ENCODE measurements around the gene ARRB1.
"Not testable (repeated sequence)": the region's sequence is repeated elsewhere in the genome, so short reads cannot be mapped to it uniquely, and the experiment has no call there.

ARRB1 gene

DNA sequence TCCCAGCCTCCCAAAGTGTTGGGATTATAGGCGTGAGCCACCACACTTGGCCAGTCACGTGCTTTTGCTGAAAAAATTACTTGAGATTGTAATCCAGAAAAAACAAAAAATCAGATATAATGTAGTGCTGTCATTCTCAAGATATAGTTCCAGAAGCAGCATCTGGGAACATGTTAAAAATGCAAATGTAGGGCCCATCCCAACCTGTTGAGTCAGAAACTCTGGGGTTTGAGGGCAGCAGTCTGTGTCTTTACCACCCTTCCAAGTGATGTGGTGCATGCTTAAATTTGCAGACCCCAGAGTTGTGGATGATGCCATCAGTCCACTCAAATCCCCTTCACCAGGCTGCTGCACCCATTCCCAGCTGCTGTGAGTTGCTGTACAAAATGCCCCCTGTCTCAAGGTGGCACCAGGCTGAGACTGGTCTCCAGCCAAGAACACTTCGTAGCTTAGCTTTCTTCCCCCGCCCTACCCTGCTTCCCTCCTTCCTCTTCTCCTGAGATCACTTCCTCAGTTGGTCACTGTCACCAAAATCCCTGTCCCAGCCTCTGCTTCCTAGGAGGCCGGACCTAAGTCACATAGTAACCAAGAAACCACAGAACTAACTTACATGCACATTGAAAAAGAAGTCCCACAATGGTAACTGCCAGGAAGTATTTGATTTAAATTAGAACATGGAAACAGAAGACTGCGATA lies 18.2 kb upstream of the ARRB1 start:
- DNase-seq, result no peak

DNA sequence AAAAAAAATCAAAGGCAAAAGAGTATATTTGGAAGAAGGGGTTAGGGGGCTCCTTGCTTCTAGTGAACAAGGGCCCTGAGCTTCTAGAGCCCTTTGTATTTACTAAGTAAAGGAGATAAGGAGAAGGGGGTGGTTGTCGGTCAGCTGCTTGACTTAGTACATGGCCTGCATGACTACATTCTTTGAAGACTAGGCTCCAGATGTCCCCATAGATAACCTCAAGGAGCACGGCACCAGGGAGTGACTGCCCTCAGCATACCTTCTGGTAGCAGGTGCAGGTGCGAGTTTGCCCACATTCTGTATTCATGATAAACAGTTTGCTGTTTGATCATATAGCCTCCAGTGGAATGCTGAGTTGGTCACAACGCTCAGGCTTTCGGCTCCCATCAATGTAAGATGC lies 15.4 kb upstream of the ARRB1 start:
- DNase-seq, result not testable (repeated sequence)

DNA sequence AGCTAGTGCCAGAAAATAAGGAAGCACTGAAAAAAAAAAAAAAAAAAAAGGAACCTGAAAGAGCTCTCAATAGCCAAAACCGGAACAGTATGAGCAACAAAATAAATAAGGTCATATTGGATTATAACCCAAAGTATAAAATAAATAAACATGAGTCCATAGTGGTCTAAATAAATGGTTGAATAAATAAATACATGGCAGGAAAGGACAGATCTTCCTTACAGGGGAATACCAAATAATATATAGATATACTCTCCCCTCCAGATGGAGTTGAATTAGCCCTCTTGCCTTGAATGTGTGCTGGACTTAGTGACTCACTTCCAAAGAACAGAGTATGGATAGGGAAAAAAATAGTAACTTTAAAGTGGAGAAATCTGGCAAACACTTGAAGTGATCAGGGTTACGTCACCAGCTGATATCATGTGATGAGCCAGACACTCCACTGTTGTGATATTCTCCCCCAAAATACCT lies 14.3 kb upstream of the ARRB1 start:
- no peak for DNase-seq

DNA sequence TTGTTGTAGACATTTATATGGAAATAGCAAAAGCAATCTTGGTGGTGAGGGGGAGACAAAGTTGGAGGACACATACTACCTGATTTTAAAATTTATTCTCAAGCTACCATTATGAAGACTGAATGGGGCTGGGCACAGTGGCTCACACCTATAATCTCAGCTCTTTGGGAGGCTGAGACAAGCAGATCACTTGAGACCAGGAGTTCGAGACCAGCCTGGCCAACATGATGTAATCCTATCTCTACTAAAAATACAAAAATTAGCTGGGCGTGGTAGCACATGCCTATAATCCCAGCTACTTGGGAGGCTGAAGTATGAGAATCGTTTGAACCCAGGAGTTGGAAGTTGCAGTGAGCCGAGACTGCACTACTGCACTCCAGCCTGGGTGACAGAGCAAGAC lies 10.8 kb upstream of the ARRB1 start:
- DNase-seq, result not testable (repeated sequence)

DNA sequence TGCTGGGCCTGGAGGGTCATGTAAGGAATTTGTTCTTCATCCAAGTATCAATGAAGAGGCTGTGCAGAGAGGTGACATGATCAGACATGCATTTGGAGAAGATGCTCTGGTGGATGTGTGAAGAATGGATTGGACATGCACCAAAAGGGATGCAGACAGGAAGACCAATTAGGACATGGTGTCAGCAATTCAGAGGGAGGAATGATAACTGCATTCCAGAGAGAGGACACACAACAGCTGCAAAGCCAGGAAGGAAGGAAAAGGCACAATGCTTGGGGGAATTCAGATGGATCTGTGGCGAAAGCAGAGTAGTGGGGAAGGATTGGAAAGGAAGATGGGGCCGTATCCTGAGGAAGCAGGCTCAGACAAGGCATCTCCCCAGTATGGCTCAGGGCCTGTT lies 5.2 kb upstream of the ARRB1 start:
- DNase-seq, result no peak

DNA sequence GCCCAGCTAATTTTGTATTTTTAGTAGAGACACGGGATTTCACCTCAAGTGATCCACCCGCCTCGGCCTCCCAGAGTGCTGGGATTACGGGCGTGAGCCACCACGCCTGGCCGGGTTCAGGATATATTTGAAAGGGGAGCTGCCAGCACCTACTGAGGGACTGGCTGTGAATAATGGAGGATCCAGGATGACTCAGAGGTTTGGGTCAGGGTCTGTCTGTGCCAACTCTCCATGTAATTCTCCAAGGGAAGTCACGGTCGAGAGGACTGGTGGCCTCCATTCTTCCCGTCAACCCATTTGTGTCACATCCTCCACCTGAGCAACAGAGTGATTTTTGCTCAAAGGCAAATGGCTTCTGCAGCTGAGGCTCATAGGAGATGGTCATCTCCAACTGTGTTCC lies 3.6 kb upstream of the ARRB1 start:
- DNase-seq, result no peak

DNA sequence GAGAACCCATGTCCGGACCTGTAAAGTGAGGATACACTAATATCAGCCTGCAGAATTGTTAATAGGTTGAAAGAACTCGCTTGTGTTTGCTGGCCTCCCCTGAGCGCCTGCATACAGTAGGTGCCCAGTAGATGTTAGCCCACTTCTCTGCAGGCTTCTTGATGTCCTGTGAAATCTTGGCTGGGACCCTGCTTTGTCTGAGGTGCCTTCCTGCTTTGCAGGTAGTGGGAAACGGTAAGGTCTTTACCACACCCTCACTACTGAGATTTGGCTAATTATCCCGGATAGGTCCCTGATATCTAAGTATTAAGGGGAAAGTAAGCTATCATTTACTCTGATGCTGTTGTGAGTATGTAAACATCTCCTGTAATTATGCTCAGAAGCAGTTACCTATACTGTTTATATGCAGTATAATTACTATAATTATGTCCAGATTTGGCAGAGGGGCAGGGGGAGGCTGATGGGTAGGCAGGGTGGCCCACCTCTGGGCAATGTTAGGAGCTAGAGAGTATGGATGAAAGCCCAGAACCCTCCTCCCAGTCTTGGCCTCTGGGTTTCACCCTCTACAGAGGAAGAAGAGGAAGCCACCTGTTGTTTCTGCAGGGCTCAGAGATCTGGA lies 1.2 kb upstream of the ARRB1 start:
- DNase-seq, result no peak

DNA sequence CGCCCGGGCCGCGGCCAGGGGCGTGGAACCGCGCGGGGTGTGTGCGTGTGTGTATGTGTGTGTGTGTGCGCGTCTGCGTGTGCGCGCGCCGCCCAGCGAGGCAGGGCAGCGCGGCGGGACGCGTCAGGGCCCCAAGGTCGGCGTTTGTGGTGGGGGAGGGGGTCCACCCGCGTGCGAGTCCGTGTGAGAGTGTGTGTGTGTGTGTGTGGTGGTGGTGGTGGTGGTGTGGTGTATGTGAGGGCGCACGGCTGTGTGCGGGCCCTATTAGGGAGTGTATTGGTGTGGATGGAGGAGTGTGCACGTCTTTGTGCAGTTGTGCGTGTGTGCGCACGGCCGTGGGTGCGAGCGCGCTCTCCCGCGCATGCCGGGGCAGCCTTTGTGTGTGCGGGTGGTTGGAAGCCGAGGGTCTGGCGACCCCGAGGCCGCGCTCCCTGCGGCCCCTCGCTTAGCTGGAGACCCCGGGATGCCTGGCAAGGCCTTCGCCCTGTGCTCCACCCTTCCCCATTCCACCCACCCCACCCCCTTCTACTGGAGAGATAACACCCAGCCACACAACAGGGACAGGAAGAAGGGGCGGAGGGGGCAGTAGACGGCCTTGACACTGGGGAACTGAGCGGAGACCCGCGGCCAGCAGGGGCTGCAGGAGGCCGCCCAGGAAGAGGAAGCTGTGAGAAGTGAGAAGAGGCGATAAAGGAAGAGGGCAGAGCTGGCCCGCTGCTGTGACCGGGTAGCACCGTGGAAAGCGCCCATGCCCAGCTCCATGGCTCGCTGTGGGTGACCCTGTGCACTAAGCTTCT lies 528 bp upstream of the ARRB1 start:
- peak; percentile 61 to 64 for DNase-seq

DNA sequence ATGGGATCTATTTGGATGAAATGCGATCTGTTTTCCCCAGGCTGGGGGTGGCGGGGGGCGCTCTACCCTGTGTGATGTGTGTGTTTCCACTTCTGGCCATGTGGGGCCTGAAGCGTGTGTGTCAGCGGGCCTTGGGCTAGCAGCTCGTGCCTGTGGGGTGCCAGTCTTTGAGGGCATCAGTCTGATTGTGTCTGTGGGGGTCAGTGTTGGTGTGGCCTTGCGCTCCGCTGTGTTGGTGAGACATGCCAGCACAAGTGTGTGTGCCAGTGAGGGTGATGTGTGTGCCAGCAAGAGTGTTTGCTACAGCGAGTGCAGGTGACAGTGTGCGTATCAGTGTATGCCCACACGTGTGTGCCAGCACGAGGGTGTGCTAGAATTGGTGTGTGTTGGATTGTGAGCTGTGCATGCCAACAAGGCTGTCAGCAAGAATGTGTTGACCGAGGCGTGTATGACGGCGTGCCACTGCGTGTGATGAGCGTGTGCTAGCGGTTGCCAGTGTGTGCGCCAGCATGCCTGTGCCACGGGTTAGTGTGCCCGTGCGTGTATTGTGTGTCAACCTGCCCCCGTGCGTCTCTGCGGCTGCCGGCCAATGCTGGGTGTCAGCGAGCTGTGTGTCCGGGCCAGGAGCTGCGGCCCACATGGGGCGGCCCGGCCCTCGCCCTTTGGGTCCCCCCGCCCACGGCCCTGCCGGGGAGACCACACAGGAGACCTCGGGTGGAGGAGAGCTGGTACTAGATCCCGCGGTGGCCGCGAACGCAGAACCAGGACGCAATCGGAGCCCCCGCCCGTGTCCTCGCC lies 519 bp downstream of the ARRB1 start:
- peak; percentile 58 to 62 for DNase-seq

DNA sequence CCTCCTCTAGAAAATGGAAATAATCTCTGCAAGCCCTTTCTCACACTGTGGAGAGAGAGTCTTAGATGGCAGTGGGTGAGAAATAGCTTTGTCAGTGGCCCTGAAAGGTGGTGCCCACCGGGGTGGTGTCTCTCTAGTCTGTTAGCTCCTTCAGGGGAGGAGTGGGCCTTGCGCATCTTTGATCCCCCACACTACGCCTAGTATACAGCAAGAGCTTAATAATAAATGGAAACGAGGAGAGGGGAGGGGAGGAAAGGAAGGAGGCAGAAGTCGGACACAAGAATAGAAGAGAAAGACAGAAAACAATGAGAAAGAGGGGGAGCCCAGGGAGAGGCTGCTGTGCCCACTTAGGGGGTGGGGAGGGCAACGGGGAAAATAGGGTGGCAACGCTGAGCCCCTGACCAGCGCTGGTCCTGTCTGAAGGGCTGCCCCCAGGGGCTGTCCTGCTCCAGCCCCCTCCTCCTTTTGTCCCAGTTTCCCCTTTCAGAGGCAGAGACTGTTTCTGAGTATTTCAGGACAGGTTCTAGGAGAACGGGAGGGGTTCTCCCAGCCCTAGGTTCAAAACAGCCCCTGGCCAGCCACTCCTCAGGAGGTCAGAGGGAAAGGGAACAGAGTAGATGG lies 1.2 kb downstream of the ARRB1 start:
- no peak for DNase-seq

DNA sequence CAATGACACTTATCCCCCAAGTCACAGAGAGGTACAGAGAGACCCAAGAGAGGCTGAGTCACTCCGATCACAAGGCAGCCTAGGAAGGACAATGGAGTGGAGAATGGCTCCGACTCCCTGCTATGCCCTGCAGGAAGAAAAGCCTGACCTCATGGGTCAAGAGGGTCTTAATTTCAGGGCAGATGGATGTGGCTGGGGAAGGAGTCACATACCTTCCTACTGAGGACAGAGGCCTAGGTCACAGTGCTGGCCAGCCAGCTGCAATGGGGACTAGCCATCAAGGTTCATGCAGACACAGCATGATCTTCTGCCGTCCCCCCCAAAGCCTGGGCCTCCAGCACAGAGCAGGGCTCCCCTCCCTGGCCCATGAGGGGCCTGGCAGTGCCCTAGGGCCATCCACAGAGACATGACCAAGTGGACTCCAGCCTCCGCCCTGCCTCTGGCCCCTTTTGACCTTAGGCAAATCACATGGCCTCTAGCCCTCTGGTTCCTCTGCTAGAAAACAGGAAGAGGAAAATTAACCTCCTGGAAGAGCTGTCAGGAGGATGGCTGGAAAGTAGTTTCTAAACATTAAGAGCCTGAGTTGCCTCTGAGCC lies 1.8 kb downstream of the ARRB1 start:
- DNase-seq, result no peak

DNA sequence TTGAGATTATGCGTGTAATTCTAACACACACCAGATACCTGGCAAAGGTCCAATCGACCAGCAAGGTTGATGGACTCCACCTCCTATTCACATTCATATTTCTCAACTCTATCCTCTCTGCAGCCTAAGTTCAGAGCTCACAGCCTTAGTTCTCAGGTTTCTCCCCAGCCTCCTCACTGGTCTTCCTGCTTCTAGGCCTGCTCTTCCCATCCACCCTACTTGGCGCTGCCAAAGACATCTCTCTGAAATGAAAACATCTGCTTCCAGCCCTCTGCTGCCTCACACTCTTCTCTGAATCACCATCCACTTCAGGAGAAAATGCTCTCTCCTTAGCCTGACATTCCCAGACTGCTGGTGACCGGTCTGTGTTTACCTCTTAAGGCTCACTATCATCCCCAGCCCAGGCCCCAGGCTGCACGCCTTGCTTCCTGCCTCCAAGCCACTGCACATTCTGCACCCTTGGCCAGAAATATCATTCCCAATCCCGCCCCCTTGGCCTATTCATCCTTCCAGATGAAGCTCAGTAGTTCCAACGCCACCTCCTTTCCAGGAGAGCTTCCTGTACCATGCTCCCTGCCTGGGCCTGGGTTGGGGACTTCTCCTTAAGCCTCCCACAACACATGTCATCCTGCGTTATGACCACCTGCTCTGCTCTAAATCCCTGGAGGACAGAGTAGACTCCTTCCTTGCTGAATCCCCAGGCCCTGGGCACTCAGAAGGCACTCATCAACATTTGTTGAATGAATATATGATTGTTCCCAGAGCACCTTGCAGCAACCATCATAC lies 3.5 kb downstream of the ARRB1 start:
- DNase-seq, result no peak

DNA sequence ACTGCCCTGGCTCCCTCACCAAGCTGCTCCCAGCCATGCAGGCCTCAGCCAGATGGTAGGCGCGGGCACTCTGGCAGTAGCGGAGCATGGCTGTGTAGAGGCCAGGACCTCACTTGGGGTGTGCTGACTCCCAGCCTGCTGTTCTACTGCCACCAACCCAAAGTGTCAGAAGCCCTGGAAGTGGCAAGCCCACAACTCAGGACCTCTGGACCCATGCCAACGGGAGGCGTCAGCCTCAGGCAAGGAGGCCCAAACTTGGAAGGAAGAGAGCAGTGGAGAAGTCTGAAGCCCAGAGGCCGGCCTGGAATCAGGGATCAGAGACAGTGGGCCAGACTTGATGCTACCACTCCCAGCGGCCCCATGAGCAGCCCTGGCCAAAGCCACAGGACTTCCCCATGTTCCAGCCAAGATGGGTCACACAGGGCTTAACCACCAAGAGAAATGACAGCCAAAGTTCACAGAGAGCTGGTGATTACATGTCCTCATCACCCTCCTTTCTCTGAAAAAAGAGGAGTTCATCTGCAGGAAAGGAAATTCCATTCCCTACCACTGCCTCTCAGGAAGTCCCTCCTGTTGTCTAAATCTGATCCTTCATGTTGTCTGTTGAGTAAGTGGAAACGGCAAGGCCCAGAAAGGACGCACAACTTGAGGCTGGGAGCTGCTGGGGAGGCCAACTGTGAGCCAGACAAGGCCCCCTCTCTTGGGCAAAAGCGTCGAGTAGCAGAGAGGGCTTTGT lies 4.4 kb downstream of the ARRB1 start:
- DNase-seq, result no peak

DNA sequence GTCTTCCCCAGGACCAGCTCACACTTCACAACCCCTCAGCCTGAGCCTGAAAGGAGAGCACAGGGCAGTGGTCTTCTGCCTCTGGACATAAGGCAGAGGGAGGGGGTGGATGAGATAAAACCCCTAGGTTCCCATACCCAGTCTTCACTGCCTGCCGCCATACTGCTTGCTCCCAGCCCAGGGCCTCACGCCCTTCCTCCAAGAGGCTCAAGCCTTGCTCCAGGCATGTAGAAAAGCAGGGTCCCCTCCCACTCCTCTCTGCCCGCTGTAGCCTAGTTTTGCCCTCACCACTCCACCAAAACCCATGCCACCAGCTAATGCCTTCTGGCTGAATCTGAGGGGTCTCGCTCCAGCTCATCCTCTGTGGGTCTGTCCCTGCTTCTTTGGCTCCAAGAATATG lies 5.2 kb downstream of the ARRB1 start:
- DNase-seq, result no peak

DNA sequence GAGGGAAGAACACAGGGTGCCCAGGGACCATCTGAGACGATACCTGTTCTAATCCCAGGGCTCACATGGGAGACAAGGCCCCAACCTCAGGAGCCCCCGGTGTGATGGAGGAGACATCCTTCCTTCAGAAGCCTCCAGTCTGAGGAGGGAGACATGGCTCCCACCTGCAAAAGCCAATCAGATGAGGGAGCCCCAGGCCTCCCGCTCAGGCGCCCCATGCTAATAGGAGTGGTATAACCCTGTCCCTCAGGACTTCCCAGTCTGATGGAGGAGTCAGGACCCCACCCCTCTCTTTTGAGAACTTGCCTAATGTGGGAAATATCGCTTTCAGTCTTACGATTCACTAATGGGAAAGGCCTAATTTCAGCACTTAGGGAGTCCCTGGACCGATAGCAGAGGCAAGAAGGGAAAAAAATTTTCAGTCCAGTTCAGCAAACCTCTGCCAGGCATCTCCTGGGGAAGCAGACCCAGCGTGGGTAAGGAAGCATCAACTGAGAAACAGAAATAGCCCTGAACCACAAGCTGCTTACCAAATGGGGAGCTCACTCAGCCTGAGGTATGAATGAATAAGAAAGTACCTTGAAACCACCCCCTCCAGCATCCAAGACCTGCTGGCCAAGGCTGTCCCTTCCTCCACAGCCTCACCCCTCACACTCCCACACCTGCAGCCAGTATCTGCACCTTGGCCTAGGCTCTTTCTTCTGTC lies 5.9 kb downstream of the ARRB1 start:
- DNase-seq, result peak in 1 of 2 experiments; percentile 29

DNA sequence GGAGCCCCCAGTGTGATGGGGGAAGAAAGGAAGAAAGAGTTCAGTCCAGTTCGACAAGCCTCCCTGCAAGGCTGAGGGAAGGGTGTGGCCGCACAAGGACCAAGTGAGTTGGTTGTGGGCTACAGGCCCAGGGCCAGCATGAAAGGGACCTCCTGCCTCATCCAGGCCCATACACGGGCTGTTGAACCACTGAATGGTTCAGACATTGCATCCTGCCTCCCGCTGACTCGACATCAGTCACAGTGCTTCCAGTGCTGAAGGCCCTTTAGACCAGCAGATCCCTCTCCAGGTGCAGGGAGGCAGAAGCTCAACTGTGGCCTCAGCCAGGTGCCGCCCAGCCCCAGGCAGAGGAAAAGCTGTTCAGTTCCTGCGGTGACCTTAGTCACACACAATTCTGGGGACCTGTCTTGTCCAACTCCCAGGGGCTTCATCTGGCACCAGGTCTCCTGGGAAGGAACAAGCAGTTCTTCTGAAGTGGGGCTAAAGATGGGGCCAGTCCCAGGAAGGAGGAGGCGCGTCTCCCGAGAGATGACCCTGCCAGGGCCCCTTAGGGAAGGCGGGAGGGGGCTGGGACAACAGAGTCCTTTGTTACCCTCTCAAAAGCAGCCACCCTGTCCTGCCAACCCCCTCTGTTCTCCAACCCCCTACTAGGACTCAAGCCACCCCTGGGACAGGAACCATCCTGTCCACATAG lies 6.6 kb downstream of the ARRB1 start:
- peak in 1 of 2 experiments; percentile 25 for DNase-seq

DNA sequence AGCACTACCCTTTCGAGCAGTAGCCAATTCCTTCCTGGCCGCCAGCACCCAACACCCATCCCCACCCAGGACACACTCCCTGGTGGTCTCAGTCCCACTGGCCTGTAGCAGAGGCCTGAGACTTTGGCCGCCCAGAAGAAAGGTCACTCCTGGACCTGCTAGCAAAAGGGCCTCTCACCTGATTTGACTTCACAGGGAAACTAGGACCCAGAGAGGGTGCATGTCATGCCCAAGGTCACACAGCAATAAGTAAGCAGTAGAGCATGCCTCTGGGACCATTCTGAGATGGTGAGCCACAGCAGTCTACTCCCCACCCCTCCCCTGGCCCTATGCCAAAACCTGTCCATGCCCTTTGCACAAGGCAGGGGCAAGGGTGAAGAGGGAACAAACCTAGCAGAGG lies 7.3 kb downstream of the ARRB1 start:
- DNase-seq, result no peak

DNA sequence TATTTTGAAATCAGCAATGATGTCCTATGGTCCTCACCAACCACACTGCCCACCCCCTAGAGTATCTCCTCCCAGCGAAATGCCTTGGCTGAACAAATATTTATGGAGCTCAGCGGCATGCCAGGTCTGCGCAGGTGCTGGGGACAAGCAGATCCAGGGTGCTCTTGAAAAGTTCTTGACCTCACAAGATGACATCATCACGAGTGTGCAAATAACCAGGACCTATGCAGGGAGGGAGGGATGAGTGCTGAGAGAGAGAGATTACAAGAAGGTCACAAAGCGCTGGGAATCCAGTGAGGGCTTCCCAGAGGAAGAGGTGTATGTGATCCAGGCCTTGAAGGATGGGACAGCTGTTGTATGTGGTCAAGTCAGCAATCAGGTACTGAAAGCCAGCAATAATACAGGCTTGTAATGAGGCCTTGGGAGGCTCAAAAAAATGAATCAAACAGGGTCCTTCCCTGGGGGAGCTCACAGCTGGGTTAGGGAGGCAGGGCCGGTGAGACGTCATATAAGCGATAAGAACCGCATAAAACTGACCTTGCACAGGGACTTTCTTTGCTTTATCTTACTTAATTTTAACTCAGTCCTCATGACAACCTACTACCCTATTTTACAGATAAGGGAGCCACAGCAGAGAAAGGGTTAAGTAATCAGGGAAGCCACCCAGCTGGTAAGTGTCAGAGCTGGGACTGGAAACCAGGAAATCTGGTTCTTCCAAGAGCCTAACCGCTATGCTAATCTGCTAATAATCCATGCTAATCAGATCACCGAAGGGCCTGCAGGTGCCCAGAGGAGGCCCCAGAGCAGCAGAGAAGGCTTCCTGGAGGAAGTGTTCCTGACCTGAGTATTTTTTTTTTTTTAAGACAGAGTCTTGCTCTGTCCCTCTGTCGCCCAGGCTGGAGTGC lies 8.2 kb downstream of the ARRB1 start:
- no peak for DNase-seq

Measured in activated T-cell treated with anti-CD3 and anti-CD28 coated beads, Interleukin-2, amount 50 U/mL, for 48 hours (primary cell).